GM21529 (cell line): Measurements from ENCODE around the gene SDCCAG8.

Experiments used
- ATAC-seq: cut with Tn5 transposase; IDR thresholded peaks from one replicate; pipeline ENCODE4 v1.9.1; 2021; ENCODE audit not compliant: unreplicated experiment

Gene SDCCAG8

GRCh38 chr1:243454328-243454997 lies 198.6 kb downstream of the SDCCAG8 start:
- no peak for ATAC-seq

- ATAC-seq = no peak
Measured at GRCh38 chr1:243455760-243456651, 200.2 kb downstream of the SDCCAG8 start.

- no peak for ATAC-seq
Measured at GRCh38 chr1:243457363-243457982, 201.6 kb downstream of the SDCCAG8 start.

- no peak for ATAC-seq
Measured at GRCh38 chr1:243459059-243459458, 203.2 kb downstream of the SDCCAG8 start.

- ATAC-seq = no peak
Measured at GRCh38 chr1:243461700-243462099, 205.9 kb downstream of the SDCCAG8 start.

- ATAC-seq = no peak
Measured at GRCh38 chr1:243462929-243463697, 207.3 kb downstream of the SDCCAG8 start.

- no peak for ATAC-seq
Measured at GRCh38 chr1:243465081-243465480, 209.2 kb downstream of the SDCCAG8 start.

- ATAC-seq = no peak
Measured at GRCh38 chr1:243465738-243466137, 209.9 kb downstream of the SDCCAG8 start.

- ATAC-seq = no peak
Measured at GRCh38 chr1:243469497-243469896, 213.7 kb downstream of the SDCCAG8 start.

- ATAC-seq = no peak
Measured at GRCh38 chr1:243470502-243470901, 214.7 kb downstream of the SDCCAG8 start.

GRCh38 chr1:243471026-243471685 lies 215.3 kb downstream of the SDCCAG8 start:
- ATAC-seq = no peak

GRCh38 chr1:243471754-243472745 lies 216.2 kb downstream of the SDCCAG8 start:
- ATAC-seq = peak; percentile 84

GRCh38 chr1:243473227-243474135 lies 217.6 kb downstream of the SDCCAG8 start:
- no peak for ATAC-seq

- no peak for ATAC-seq
Measured at GRCh38 chr1:243474136-243474881, 218.5 kb downstream of the SDCCAG8 start.

- no peak for ATAC-seq
Measured at GRCh38 chr1:243474906-243475305, 219.1 kb downstream of the SDCCAG8 start.

GRCh38 chr1:243475966-243476365 lies 220.1 kb downstream of the SDCCAG8 start:
- no peak for ATAC-seq

- no peak for ATAC-seq
Measured at GRCh38 chr1:243477731-243478290, 222.0 kb downstream of the SDCCAG8 start.
